ENCODE results near the gene AZIN2. TPM values are rescaled to one million over a fixed set of nuclear protein-coding genes. Genes with fewer than 3 reads are reported as not detected.

Gene AZIN2
- total RNA-seq, 4 donors from 2014 or later, result 2.5 to 6.1 (median 4.1) TPM

DNA sequence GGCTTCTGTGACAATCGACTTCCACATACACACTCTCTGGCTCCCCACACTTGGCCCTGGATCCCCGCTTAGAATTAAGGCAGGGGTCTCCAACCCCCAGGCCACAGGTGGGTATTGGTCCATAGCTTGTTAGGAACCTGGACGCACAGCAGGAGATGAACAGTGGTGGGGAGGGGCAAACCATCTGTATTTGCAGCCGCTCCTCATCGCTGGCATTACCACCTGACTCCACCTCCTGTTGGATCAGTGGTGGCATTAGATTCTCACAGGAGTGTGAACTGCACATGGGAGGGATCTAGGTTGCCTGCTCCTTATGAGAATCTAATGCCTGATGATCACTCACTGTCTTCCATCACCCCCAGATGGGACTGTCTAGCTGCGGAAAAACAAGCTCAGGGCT is 84.9 kb downstream of the AZIN2 start:
- TF ChIP-seq, protein P1, sequence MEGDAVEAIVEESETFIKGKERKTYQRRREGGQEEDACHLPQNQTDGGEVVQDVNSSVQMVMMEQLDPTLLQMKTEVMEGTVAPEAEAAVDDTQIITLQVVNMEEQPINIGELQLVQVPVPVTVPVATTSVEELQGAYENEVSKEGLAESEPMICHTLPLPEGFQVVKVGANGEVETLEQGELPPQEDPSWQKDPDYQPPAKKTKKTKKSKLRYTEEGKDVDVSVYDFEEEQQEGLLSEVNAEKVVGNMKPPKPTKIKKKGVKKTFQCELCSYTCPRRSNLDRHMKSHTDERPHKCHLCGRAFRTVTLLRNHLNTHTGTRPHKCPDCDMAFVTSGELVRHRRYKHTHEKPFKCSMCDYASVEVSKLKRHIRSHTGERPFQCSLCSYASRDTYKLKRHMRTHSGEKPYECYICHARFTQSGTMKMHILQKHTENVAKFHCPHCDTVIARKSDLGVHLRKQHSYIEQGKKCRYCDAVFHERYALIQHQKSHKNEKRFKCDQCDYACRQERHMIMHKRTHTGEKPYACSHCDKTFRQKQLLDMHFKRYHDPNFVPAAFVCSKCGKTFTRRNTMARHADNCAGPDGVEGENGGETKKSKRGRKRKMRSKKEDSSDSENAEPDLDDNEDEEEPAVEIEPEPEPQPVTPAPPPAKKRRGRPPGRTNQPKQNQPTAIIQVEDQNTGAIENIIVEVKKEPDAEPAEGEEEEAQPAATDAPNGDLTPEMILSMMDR (IDR thresholded peaks at IDR 0.05), result no peak
- TF ChIP-seq POLR2AphosphoS5 (IDR thresholded peaks at IDR 0.05) (no peak), EP300 (IDR thresholded peaks at IDR 0.05) (no peak)

DNA sequence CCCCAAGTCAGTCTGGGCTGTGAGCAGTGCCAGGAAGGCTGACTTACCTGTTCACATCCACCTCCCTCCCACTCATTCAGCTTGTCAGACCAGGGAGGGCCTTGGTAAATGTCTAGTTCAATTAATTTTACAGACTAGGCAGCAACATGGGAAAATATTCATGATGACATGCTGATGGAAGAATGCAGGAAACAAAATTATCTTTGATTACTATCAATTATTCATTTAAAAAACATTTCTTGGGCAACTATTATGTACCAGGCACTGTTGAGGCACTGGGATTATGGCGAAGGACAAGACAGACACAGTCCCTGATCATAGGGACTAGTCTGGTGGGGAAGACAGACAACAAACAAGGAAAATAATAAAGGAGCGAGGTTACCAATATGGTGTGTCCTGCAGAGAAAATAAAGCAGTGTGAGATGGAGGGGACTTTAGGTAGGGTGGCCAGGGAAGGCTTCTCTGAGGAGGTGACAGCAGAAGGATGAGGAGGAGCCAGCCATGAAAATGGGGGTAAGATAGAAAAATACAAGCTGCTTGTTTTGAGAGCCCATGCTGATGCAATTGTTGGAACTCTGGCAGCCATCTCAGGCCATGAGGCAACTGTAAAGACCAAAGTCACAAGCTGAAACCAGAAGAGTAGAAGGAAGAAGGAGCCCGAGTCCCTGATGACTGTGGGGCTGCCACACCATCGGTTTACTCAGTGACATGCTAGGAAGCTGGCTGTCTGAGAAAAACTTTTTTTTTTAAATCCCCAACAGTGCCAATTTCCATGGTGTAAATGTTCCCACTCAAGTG is 86.9 kb downstream of the AZIN2 start:
- H3K9me3 ChIP-seq, result no peaks in the 10 kb centered on the region
- intact Hi-C loops (cut with DNase I), result no loop called here
- TF ChIP-seq POLR2A (IDR thresholded peaks at IDR 0.05; ENCODE audit: low read depth), result no peak
- no peak overlapping the region for H3K4me3 ChIP-seq
- no peak for DNase-seq (ENCODE audit: extremely low spot score)
- H3K36me3 ChIP-seq, result peaks cover 0 to 34% (median 8%) of the 10 kb centered on the region in 4 donors
- H3K4me1 ChIP-seq, result peaks cover 0 to 24% (median 12%) of the 10 kb centered on the region in 4 donors
- no peaks in the 10 kb centered on the region for H3K27me3 ChIP-seq
- H3K27ac ChIP-seq (replicated peaks in 1 of 4), result no peak overlapping the region
- 85% methylated on average over 4 of the region's 4 CpGs for WGBS

More for the DNA sequence above, 84.9 kb downstream of the AZIN2 start:
- no peaks in the 10 kb centered on the region for H3K9me3 ChIP-seq
- no peak for DNase-seq (ENCODE audit: extremely low spot score)
- peaks cover 0 to 29% (median 6%) of the 10 kb centered on the region in 4 donors for H3K36me3 ChIP-seq
- H3K4me3 ChIP-seq, result no peak overlapping the region
- H3K27ac ChIP-seq (replicated peaks in 1 of 4), result no peak overlapping the region
- intact Hi-C loops (cut with DNase I), result no loop called here
- no peaks in the 10 kb centered on the region for H3K27me3 ChIP-seq
- peaks cover 9 to 29% (median 15%) of the 10 kb centered on the region in 4 donors for H3K4me1 ChIP-seq
- 93% methylated on average over 3 of the region's 6 CpGs for WGBS

DNA sequence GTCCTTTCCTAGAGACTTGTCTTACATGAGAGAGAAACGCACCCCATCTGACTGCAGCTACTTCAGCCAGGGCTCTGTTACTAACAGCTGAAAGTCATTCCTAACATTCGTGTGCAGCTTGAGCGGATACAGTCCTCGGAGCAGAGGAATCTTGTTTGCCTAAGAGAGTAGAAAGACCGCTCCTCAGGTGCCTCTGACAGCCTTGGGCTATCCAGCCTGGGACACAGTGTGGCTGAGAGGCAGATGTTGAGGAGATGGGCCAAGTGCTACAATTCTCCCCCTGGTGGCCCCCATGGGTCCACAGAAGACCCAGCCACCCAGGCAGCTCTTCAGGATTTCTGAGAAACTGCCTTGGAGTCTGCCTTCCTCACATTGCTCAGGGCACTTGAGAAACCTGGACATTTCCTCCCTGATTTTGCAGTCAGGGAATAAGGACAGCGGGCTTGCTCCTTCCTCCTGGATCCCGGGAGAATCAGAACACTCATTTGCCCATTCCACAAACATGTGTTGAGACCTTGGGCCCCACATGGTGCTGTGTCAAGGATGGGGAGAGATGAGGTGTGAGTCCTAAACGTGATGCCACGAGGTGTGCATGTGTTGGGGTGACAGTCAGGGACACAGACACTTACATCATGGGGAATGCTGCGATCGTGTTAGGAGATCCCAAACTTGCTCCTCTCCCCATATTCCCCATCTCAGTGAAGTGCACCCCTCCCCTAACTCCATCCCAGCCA is 87.8 kb downstream of the AZIN2 start:
- DNase-seq (ENCODE audit: extremely low spot score), result no peak
- H3K36me3 ChIP-seq, result peaks cover 0 to 31% (median 8%) of the 10 kb centered on the region in 4 donors
- H3K27me3 ChIP-seq, result no peaks in the 10 kb centered on the region
- 79% methylated on average over 11 of the region's 11 CpGs for WGBS
- H3K27ac ChIP-seq (replicated peaks in 1 of 4), result no peak overlapping the region
- peaks cover 0 to 24% (median 12%) of the 10 kb centered on the region in 4 donors for H3K4me1 ChIP-seq
- intact Hi-C loops (cut with DNase I), result no loop called here
- H3K4me3 ChIP-seq, result no peak overlapping the region
- H3K9me3 ChIP-seq, result no peaks in the 10 kb centered on the region
- TF ChIP-seq POLR2A (IDR thresholded peaks at IDR 0.05; ENCODE audit: low read depth) (no peak), EP300 (IDR thresholded peaks at IDR 0.05) (no peak), POLR2AphosphoS5 (IDR thresholded peaks at IDR 0.05) (no peak)
- TF ChIP-seq, protein P1 (IDR thresholded peaks at IDR 0.05), result no peak

DNA sequence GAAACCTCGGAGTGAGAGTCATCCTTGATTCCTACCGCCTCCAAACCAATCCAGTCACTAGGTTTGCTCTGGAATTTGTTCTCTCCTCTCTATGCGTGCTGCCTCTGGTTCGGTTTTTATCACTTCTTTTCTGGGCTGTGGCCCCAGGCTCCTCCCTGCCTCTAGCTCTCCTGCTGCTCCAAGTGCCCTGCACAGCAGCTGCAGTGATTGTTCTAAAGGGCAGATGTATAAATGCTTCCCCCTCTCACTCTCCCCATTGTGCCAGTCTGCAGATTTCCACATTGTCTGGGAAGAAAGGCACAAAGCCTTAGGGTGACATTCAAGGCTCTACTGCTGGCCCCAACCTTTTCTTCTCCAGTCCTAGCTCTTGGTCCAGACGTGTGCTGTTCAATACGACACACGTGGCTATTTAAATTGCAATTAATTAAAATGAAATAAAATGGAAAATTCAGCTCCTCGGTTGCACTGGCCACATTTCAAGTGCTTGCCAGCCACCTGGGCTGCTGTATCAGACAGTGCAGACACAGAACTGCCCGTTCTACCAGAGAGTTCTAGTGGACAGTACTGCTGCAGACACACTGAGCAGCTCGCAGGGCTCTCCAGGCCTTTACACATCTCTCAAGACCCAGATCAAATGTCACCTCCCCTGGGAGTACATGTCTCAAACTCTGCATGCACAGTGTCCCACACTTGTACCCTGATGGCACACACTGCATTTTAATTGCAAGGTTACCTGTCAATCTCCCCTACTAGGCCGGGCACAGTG is 88.5 kb downstream of the AZIN2 start:
- Histone ChIP-seq H3K4me3 (no peak overlapping the region), H3K9me3 (no peaks in the 10 kb centered on the region), H3K27ac (replicated peaks in 1 of 4) (no peak overlapping the region), H3K4me1 (peaks cover 0 to 20% (median 12%) of the 10 kb centered on the region in 4 donors), H3K27me3 (no peaks in the 10 kb centered on the region), H3K36me3 (peaks cover 0 to 28% (median 6%) of the 10 kb centered on the region in 4 donors)
- intact Hi-C loops (cut with DNase I), result no loop called here
- DNase-seq (ENCODE audit: extremely low spot score), result no peak
- TF ChIP-seq, protein P1 (IDR thresholded peaks at IDR 0.05), result no peak
- no peak for TF ChIP-seq POLR2AphosphoS5 (IDR thresholded peaks at IDR 0.05)
- no peak for TF ChIP-seq POLR2A (IDR thresholded peaks at IDR 0.05; ENCODE audit: low read depth)
- no peak for TF ChIP-seq EP300 (IDR thresholded peaks at IDR 0.05)
- WGBS, result 67% methylated on average over 11 of the region's 11 CpGs

Other genes starting within 250 kb of the AZIN2 start
- 10 to 100 TPM in 2 of 4 donors, 1 to 10 TPM in 2; 5.5 to 17.0 (median 9.8) TPM for gene FNDC5, start 210.2 kb upstream of the AZIN2 start, total RNA-seq
- gene HPCA, start 194.7 kb upstream of the AZIN2 start, total RNA-seq, result under 1 TPM in 1 of 4 donors, not detected in 3; 0.23 TPM
- gene TMEM54, start 179.8 kb upstream of the AZIN2 start, total RNA-seq, result 100 to 1,000 TPM in 3 of 4 donors, 10 to 100 TPM in 1; 64.6 to 132 (median 118) TPM
- 10 to 100 TPM; 16.2 to 32.3 (median 22.7) TPM for gene RNF19B, start 116.3 kb upstream of the AZIN2 start, total RNA-seq
- gene AK2, start 44.3 kb upstream of the AZIN2 start, total RNA-seq, result 100 to 1,000 TPM in 1 of 4 donors, 10 to 100 TPM in 3; 70.2 to 108 (median 80.7) TPM
- gene TRIM62, start 100.9 kb downstream of the AZIN2 start, total RNA-seq, result 1 to 10 TPM; 5.0 to 9.3 (median 7.8) TPM
- 10 to 100 TPM; 17.2 to 35.3 (median 25.1) TPM for gene ZNF362, start 175.3 kb downstream of the AZIN2 start, total RNA-seq
- gene A3GALT2, start 239.9 kb downstream of the AZIN2 start, total RNA-seq, result not detected

All from esophagus muscularis mucosa (tissue), 4 donors.